Adrenal gland (tissue), 5 donors: ENCODE results near the gene KRT15.

Experiments
- POLR2A ChIP-seq, 2 donors: fragments of 450-650 bp; IDR thresholded peaks; one replicate each; pipeline ENCODE4 v1.6.1; 2017; ENCODE audit warnings: antibody characterized with exemption in 2 of 2, mild to moderate bottlenecking in 2 of 2, moderate library complexity in 1 of 2
- TF ChIP-seq, protein P1 (sequence below), 6 experiments: fragments of 450-650 bp in 4 of 6; fragments of 200-600 bp in 2 of 6; sonication (generic) in 1 of 6; IDR thresholded peaks; 1 replicate in 5 of 6; 2 replicates in 1 of 6; pipeline versions ENCODE4 v1.5.1 to v1.8.0; 2016 to 2021; ENCODE audit warnings: antibody characterized with exemption in 6 of 6, mild to moderate bottlenecking in 2 of 6, moderate library complexity in 1 of 6
- donor health status: DM: no; HTN: no; CAD: no.

- TF ChIP-seq, protein P1, sequence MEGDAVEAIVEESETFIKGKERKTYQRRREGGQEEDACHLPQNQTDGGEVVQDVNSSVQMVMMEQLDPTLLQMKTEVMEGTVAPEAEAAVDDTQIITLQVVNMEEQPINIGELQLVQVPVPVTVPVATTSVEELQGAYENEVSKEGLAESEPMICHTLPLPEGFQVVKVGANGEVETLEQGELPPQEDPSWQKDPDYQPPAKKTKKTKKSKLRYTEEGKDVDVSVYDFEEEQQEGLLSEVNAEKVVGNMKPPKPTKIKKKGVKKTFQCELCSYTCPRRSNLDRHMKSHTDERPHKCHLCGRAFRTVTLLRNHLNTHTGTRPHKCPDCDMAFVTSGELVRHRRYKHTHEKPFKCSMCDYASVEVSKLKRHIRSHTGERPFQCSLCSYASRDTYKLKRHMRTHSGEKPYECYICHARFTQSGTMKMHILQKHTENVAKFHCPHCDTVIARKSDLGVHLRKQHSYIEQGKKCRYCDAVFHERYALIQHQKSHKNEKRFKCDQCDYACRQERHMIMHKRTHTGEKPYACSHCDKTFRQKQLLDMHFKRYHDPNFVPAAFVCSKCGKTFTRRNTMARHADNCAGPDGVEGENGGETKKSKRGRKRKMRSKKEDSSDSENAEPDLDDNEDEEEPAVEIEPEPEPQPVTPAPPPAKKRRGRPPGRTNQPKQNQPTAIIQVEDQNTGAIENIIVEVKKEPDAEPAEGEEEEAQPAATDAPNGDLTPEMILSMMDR (IDR thresholded peaks at IDR 0.05): no peak
- no peak for TF ChIP-seq POLR2A (IDR thresholded peaks at IDR 0.05)
Measured at GRCh38 chr17:41539979-41540701, 21.4 kb upstream of the KRT15 start.
